Stimulated activated memory B cell treated with anti-CD40 and anti-IgM and Interleukin-4, amounts not matched to agents 10 μg/mL and 1 μg/mL and 100 μg/mL, for 72 hours (primary cell): Measurements from ENCODE around the gene ELP4.

Experiments used
- ATAC-seq: fragments of 150-1000 bp; cut with Tn5 transposase; 2 replicates; pipeline ENCODE4 v1.10.0; 2021
- H3K27ac Mint-ChIP-seq: one replicate; pipeline ENCODE4 v1.8.0; 2022; ENCODE audit warnings: mild to moderate bottlenecking, mixed read lengths
- H3K27me3 Mint-ChIP-seq: one replicate; pipeline ENCODE4 v1.8.0; 2022; ENCODE audit warnings: mixed read lengths
- H3K36me3 Mint-ChIP-seq: one replicate; pipeline ENCODE4 v1.8.0; 2022; ENCODE audit warnings: mixed read lengths
- H3K4me1 Mint-ChIP-seq: one replicate; pipeline ENCODE4 v1.8.0; 2022; ENCODE audit warnings: mixed read lengths
- H3K4me3 Mint-ChIP-seq: one replicate; pipeline ENCODE4 v1.8.0; 2022; ENCODE audit warnings: mild to moderate bottlenecking, moderate library complexity, mixed read lengths
- H3K9me3 Mint-ChIP-seq: one replicate; pipeline ENCODE4 v1.8.0; 2022; ENCODE audit warnings: mixed read lengths

Gene ELP4

GRCh38 chr11:31806928-31807798 lies 297.6 kb downstream of the ELP4 start:
- peaks cover 9% of the 10 kb centered on the region for H3K9me3 Mint-ChIP-seq
- peaks cover 97% of the 10 kb centered on the region for H3K27me3 Mint-ChIP-seq
- peaks cover 44% of the 10 kb centered on the region for H3K4me1 Mint-ChIP-seq
- ATAC-seq = no peak
- peaks cover 6% of the 10 kb centered on the region for H3K36me3 Mint-ChIP-seq
- no peak overlapping the region for H3K4me3 Mint-ChIP-seq
- no peak overlapping the region for H3K27ac Mint-ChIP-seq

- H3K4me1 Mint-ChIP-seq = peaks cover 47% of the 10 kb centered on the region
- H3K4me3 Mint-ChIP-seq = no peak overlapping the region
- peaks cover 7% of the 10 kb centered on the region for H3K36me3 Mint-ChIP-seq
- H3K9me3 Mint-ChIP-seq = peaks cover 5% of the 10 kb centered on the region
- no peak overlapping the region for H3K27ac Mint-ChIP-seq
- peaks cover 96% of the 10 kb centered on the region for H3K27me3 Mint-ChIP-seq
- no peak for ATAC-seq
Measured at GRCh38 chr11:31807799-31808667, 298.5 kb downstream of the ELP4 start.

DNA sequence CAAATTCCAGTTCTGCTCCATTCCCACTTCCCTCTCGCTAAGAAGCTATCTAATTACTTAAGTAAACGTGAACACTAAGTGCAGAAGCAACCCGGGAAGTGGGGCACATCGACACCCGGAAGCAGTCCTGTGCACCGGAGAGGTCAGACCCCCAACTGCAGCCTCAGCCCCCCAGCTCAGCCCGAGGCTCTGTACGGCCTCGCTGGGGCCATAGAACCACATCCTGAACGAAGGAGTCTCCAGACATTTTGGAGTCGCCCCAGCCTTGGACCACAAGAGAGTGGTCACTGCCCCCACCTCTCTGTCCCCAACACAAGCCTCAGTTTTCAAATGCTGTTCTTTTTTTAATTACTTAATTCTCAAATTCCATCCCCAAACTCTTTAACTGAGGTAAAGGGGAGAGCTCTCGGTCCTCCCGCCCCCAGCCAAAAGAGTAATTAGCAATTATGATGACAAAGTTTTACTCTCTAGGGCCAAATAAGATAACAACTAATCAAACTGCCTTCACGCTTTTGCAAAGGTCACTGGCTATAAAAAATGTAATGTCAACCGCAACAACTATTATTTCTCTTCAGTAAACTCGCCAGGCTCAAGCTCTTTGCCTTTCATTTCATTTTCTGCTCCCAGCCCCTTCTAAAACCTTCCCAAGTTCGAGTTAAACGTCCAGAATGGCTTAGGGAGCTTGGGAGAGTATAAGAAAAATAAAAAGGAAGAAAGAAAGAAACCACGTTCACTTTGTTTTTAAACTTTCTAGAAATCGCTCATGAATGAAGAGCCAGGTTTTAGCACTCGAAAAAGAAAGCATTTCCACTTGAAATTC lies 299.4 kb downstream of the ELP4 start:
- Mint-ChIP-seq H3K36me3 (peaks cover 7% of the 10 kb centered on the region), H3K4me3 (peak overlapping the region; percentile 24), H3K4me1 (peaks cover 47% of the 10 kb centered on the region), H3K27me3 (peaks cover 87% of the 10 kb centered on the region), H3K9me3 (peaks cover 5% of the 10 kb centered on the region), H3K27ac (no peak overlapping the region)
- ATAC-seq = no peak

DNA sequence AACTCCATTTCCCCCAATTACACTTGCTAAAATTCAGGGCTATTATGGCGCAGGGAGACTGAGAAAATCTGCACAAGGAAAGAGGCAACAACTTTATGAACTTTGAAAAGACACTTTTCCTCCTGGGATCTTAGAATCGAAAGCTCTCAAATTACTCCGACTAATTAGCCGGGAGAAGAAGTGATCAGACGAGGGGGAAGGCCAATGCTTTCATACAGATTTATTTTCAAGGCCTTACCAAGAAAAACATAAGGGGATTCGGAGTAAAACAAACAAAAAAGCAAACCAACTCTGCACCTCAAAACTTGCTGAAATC lies 299.9 kb downstream of the ELP4 start:
- H3K4me3 Mint-ChIP-seq = peak overlapping the region; percentile 24
- H3K9me3 Mint-ChIP-seq = peaks cover 5% of the 10 kb centered on the region
- ATAC-seq = no peak
- peaks cover 87% of the 10 kb centered on the region for H3K27me3 Mint-ChIP-seq
- peaks cover 7% of the 10 kb centered on the region for H3K36me3 Mint-ChIP-seq
- H3K4me1 Mint-ChIP-seq = peaks cover 45% of the 10 kb centered on the region
- no peak overlapping the region for H3K27ac Mint-ChIP-seq

GRCh38 chr11:31809857-31810778 lies 300.6 kb downstream of the ELP4 start:
- H3K27ac Mint-ChIP-seq = no peak overlapping the region
- peaks cover 46% of the 10 kb centered on the region for H3K4me1 Mint-ChIP-seq
- ATAC-seq = no peak
- peaks cover 5% of the 10 kb centered on the region for H3K9me3 Mint-ChIP-seq
- peaks cover 87% of the 10 kb centered on the region for H3K27me3 Mint-ChIP-seq
- H3K4me3 Mint-ChIP-seq = peak overlapping the region; percentile 72
- peaks cover 12% of the 10 kb centered on the region for H3K36me3 Mint-ChIP-seq

DNA sequence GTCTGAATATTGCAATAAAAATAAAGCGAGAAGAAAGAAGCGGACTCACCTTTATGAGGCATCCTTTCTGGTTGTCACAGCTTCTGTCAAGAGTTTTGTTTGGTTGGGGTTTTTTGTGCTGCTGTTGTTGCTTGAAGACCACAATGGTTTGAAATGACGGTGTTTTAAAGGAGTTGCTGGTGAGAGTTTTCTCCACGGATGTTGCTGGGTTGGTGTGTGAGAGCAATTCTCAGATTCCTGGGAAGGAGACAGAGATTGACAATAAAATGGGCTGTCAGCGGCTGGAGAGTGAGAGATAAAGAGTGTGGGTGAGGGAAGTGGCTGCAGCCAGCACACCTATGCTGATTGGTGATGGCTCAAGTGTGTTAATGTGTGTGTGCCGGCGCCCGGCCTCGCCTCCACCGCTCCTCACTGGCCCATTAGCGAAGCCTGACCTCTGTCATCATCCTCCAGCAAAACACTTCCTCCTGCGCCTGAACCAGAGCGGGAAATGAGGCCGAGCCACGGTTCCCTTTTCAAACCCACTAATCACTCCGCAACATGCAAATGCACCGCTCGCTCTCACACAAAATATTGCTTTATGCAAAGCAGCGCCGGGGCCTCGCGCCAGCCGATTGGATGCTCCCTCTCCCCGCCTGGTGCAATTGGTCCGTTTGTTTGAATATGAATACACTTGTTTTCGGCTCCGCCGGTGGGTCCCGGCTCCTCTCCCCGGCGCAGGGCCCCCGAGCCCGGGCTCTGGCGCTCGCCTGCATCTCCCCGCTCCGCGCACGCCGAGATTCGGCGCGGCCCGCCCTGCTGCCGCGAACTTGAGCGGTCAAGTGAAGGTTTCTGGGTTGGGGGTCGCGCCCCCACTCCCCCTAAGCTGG lies 301.4 kb downstream of the ELP4 start, which contains the start of gene PAX6:
Gene PAX6, minus strand, starts transcription at position 544 of the 869 bp plus-strand sequence. CDS start 4,911 bp downstream, outside the sequence.
- Mint-ChIP-seq H3K4me3 (peak within 1 kb of the TSS; percentile 72), H3K36me3 (peaks cover 12% of the 10 kb centered on the region), H3K27me3 (peaks cover 87% of the 10 kb centered on the region), H3K4me1 (peaks cover 49% of the 10 kb centered on the region), H3K27ac (no peak within 1 kb of the TSS), H3K9me3 (peaks cover 5% of the 10 kb centered on the region)
- peak; percentile 36 for ATAC-seq

GRCh38 chr11:31812383-31813381 lies 303.1 kb downstream of the ELP4 start:
- no peak overlapping the region for H3K27ac Mint-ChIP-seq
- peaks cover 88% of the 10 kb centered on the region for H3K27me3 Mint-ChIP-seq
- H3K9me3 Mint-ChIP-seq = peaks cover 5% of the 10 kb centered on the region
- H3K36me3 Mint-ChIP-seq = peaks cover 12% of the 10 kb centered on the region
- H3K4me3 Mint-ChIP-seq = peak overlapping the region; percentile 70
- peaks cover 53% of the 10 kb centered on the region for H3K4me1 Mint-ChIP-seq
- ATAC-seq = no peak

DNA sequence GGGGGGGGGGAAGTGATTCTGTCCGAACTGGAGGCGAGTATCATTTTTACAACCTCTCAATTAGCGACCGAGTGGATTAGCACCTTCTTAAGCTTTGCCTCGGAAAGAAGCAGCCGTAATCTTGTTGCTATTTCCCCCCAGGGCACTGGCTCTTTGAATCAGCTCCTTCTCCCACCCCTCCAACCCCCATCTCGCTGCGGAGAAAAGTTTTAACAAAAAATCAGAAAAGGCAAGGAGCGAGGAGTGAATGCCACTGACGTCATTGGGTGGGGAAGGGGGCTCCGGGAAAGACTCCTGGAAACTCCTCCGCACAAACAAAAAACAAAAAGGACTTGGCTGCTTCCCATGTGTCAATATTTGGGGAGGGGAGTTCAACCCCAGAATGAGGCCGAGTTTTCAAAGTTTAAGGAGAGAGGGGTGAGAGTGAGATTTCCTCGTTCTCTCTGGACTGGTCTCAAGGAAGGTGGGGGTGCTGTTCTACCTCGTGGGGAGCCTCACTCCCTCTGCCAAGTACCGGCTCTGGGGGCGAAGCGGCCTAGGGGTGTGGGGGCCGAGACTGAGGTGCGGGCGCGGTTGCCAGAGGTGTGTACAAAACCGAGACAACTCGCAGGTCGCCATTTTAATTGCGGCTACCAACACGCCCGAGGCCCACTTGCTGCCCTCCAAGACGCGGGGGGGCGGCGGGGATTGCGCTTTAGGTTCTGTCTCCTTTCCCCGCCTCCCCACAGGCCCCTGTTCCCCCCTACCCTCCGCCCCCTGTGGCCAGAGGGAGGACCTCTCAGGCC lies 304.0 kb downstream of the ELP4 start:
- H3K9me3 Mint-ChIP-seq = peaks cover 5% of the 10 kb centered on the region
- no peak for ATAC-seq
- H3K27ac Mint-ChIP-seq = no peak overlapping the region
- H3K27me3 Mint-ChIP-seq = peaks cover 88% of the 10 kb centered on the region
- H3K36me3 Mint-ChIP-seq = peaks cover 12% of the 10 kb centered on the region
- peak overlapping the region; percentile 23 for H3K4me3 Mint-ChIP-seq
- peaks cover 53% of the 10 kb centered on the region for H3K4me1 Mint-ChIP-seq

- H3K27me3 Mint-ChIP-seq = peaks cover 88% of the 10 kb centered on the region
- H3K4me1 Mint-ChIP-seq = peaks cover 47% of the 10 kb centered on the region
- peaks cover 5% of the 10 kb centered on the region for H3K9me3 Mint-ChIP-seq
- H3K27ac Mint-ChIP-seq = no peak overlapping the region
- H3K4me3 Mint-ChIP-seq = peak overlapping the region; percentile 23
- no peak for ATAC-seq
- peaks cover 12% of the 10 kb centered on the region for H3K36me3 Mint-ChIP-seq
Measured at GRCh38 chr11:31814176-31814868, 304.8 kb downstream of the ELP4 start.

DNA sequence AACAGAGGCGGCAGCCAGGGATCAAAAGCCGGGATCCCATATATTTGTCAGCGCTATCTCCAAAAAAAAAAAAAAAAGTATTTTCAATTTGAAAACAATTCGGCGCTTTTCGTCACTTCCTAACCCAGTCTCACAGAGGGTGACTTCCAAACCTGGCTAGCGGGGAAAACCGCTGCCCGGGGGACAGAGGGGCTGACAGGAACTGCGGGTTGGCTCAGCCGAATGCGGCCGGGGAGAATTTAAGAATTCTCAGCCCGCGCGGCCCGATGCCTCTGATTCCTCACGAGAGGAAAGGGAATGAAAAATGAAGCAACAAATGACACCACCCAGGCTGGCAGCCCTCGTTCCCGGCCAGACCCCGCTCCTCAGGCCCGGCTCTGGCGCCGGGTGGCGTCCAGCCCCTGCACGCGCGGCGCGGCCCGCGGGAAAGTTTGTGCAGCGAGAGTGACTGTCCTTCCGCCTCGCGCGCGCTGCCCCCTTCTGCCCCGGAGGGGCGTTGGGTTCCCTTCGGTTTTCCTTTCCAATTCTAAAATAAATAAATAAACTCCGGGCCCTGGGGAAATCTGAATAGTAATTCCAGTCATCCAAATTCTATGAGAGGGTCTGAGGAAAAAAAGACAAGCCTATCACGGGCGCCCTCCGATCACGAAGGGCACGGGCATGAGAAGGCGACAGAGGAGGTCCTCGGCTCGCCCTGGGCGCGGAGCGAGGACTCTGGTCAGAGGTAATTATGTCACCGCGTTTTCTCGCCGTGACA lies 306.3 kb downstream of the ELP4 start:
- Mint-ChIP-seq H3K27ac (no peak overlapping the region), H3K36me3 (peaks cover 12% of the 10 kb centered on the region), H3K27me3 (peaks cover 89% of the 10 kb centered on the region), H3K4me3 (peak overlapping the region; percentile 26), H3K4me1 (peaks cover 36% of the 10 kb centered on the region), H3K9me3 (peaks cover 3% of the 10 kb centered on the region)
- no peak for ATAC-seq
